GM12892 (cell line): ENCODE results near the gene FBXO36.

Source experiments
- POLR2A ChIP-seq: IDR thresholded peaks from 2 replicates; pipeline ENCODE4 v1.6.1; 2011; ENCODE audit warnings: low read depth, low read length, control low read depth
- TAF1 ChIP-seq: IDR thresholded peaks from 2 replicates; pipeline ENCODE4 v1.6.1; 2011; ENCODE audit warnings: low read depth, mild to moderate bottlenecking, control low read depth, low read length, borderline replicate concordance

DNA sequence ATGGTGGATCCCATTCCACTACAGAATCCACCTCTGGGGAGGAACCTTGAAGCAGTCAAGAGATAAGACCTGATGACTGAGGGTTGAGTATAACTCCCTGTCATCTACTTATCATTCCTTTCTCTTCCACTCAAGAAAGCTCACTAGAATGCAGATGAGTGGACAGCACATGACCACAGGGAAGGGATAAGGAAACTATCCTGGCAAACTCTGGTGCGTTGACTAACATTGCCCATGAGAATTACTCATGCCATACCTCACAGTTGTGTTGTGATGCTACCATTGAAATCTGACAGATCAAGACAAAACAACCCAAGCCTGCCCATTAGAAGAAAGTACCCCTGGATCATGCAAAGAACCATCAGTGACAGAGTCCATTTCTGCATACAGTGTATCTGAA, 119.9 kb downstream of the FBXO36 start:
- TF ChIP-seq POLR2A (no peak), TAF1 (no peak)
